GM10248 (cell line): ENCODE data around the gene SERPINB12.
A peak's percentile ranks its signal among the peaks of the same experiment; 100 is the strongest.

Source experiments
- CTCF ChIA-PET: fragments of 300-600 bp; sonication (Branson Sonifier 250); formaldehyde crosslinking; extraction: SDS; loops from one replicate; lab custom pipeline; 2021; ENCODE audit warnings: antibody characterized with exemption; lab: Yijun Ruan, JAX
- POLR2A ChIA-PET: fragments of 350-650 bp; sonication (Branson Sonifier 250); formaldehyde crosslinking; extraction: SDS; loops from one replicate; lab custom pipeline; 2020; ENCODE audit warnings: antibody characterized with exemption; lab: Yijun Ruan, JAX
- DNase-seq: peaks from one replicate; pipeline ENCODE4 v3.0.0; 2012; ENCODE audit errors: extremely low spot score
- CTCF ChIP-seq: IDR thresholded peaks from 2 replicates; pipeline ENCODE4 v1.5.1; 2012; ENCODE audit warnings: mild to moderate bottlenecking, low read depth; ENCODE audit errors: extremely low read depth, missing control alignments, control extremely low read depth

Gene SERPINB12

GRCh38 chr18:63592471-63592870 is 50.3 kb downstream of the SERPINB12 start:
- CTCF ChIA-PET, result interaction anchor here (4.6 kb wide), 1 partner anchor 14 kb away, joined by 23 read pairs; no protein-coding TSS in a partner anchor

GRCh38 chr18:63596964-63597363 is 54.8 kb downstream of the SERPINB12 start:
- no peak for TF ChIP-seq CTCF
- DNase-seq, result no peak
- POLR2A ChIA-PET, result no interaction called here
- CTCF ChIA-PET, result interaction anchor here (0.7 to 2.7 kb wide), 2 partner anchors 18 to 340 kb away, joined by 3 to 19 read pairs; no protein-coding TSS in a partner anchor

More at GRCh38 chr18:63592471-63592870, 50.3 kb downstream of the SERPINB12 start:
- POLR2A ChIA-PET, result no interaction called here
- TF ChIP-seq CTCF, result no peak
- no peak for DNase-seq

- CTCF ChIA-PET, result interaction anchor here (1.0 to 1.5 kb wide), 6 partner anchors 11 to 360 kb away, joined by 3 to 5 read pairs (median 4); no protein-coding TSS in a partner anchor
- no peak for TF ChIP-seq CTCF
- POLR2A ChIA-PET, result no interaction called here
- no peak for DNase-seq
These were observed 61.2 kb downstream of the SERPINB12 start for GRCh38 chr18:63603355-63603754.

GRCh38 chr18:63603772-63604171 is 61.6 kb downstream of the SERPINB12 start:
- CTCF ChIA-PET, result interaction anchor here (1.0 to 2.5 kb wide), 8 partner anchors 8 to 359 kb away, joined by 3 to 8 read pairs (median 4); no protein-coding TSS in a partner anchor
- DNase-seq, result peak; percentile 57
- TF ChIP-seq CTCF, result no peak
- POLR2A ChIA-PET, result no interaction called here

- CTCF ChIA-PET, result interaction anchor here (1.3 to 2.5 kb wide), 4 partner anchors 10 to 26 kb away, joined by 3 to 8 read pairs (median 4); no protein-coding TSS in a partner anchor
- DNase-seq, result no peak
- POLR2A ChIA-PET, result no interaction called here
- TF ChIP-seq CTCF, result no peak
These were observed 62.8 kb downstream of the SERPINB12 start for GRCh38 chr18:63604791-63605567.

- TF ChIP-seq CTCF, result no peak
- no peak for DNase-seq
- CTCF ChIA-PET, result no interaction called here
- POLR2A ChIA-PET, result no interaction called here
These were observed 64.4 kb downstream of the SERPINB12 start for GRCh38 chr18:63606526-63606925.
